DND-41 (cell line): ENCODE data around the gene PSTPIP1.

Experiments
- ATAC-seq: fragments of 200-7000 bp; cut with Tn5 transposase; 3 replicates; pipeline ENCODE4 v1.9.1; 2021; ENCODE audit warnings: low read depth; ENCODE audit not compliant: insufficient read depth
- DNase-seq: peaks from one replicate; pipeline ENCODE4 v3.0.0-alpha.2; 2020
- H2AFZ ChIP-seq: 2 replicates; pipeline ENCODE4 v1.6.0; 2012; ENCODE audit warnings: low read depth, low read length
- H3K27ac ChIP-seq: 2 replicates; pipeline ENCODE4 v1.5.1; 2012; ENCODE audit warnings: low read length, inconsistent platforms
- H3K27me3 ChIP-seq: fragments of 200-600 bp; sonication (generic); 2 replicates; pipeline ENCODE4 v1.6.0; 2012; ENCODE audit warnings: low read length, mild to moderate bottlenecking, inconsistent platforms; ENCODE audit not compliant: insufficient read depth, poor library complexity
- H3K36me3 ChIP-seq: 2 replicates; pipeline ENCODE4 v1.5.1; 2012; ENCODE audit warnings: low read length, inconsistent platforms; ENCODE audit not compliant: insufficient read depth
- H3K4me1 ChIP-seq: 2 replicates; pipeline ENCODE4 v1.5.1; 2012; ENCODE audit warnings: mild to moderate bottlenecking, low read length; ENCODE audit not compliant: insufficient read depth
- H3K4me2 ChIP-seq: 2 replicates; pipeline ENCODE4 v1.6.0; 2012; ENCODE audit warnings: mild to moderate bottlenecking, moderate library complexity, low read length, inconsistent platforms; ENCODE audit not compliant: insufficient read depth
- H3K4me3 ChIP-seq, 2 experiments: fragments of 200-600 bp in 1 of 2; shearing (Covaris generic) in 1 of 2; 2 replicates each; pipeline ENCODE4 v1.5.1; 2012 to 2016; ENCODE audit warnings: inconsistent platforms in 2 of 2, low read length in 2 of 2, mild to moderate bottlenecking in 2 of 2, low read depth in 1 of 2, moderate library complexity in 1 of 2
- H3K79me2 ChIP-seq: 2 replicates; pipeline ENCODE4 v1.6.0; 2012; ENCODE audit warnings: low read length, inconsistent platforms; ENCODE audit not compliant: insufficient read depth
- H3K9ac ChIP-seq: 2 replicates; pipeline ENCODE4 v1.6.0; 2012; ENCODE audit warnings: low read depth, mild to moderate bottlenecking, inconsistent platforms, low read length, moderate library complexity
- H3K9me3 ChIP-seq: 2 replicates; pipeline ENCODE4 v1.5.1; 2012; ENCODE audit warnings: low read length, moderate library complexity, mild to moderate bottlenecking, inconsistent platforms; ENCODE audit not compliant: insufficient read depth, severe bottlenecking
- H4K20me1 ChIP-seq: 2 replicates; pipeline ENCODE4 v1.6.0; 2012; ENCODE audit warnings: low read length; ENCODE audit not compliant: insufficient read depth
- EZH2 ChIP-seq: IDR thresholded peaks from 3 replicates; pipeline ENCODE4 v1.6.1; 2012; ENCODE audit warnings: borderline replicate concordance, low read depth, mild to moderate bottlenecking, moderate library complexity, low read length, inconsistent platforms; ENCODE audit not compliant: severe bottlenecking
- TF ChIP-seq, protein P1 (sequence below): IDR thresholded peaks from 2 replicates; pipeline ENCODE4 v1.5.1; 2012; ENCODE audit warnings: borderline replicate concordance, low read length, moderate library complexity, mild to moderate bottlenecking; ENCODE audit not compliant: poor library complexity, severe bottlenecking; ENCODE audit errors: extremely low read depth

PSTPIP1 gene

DNA sequence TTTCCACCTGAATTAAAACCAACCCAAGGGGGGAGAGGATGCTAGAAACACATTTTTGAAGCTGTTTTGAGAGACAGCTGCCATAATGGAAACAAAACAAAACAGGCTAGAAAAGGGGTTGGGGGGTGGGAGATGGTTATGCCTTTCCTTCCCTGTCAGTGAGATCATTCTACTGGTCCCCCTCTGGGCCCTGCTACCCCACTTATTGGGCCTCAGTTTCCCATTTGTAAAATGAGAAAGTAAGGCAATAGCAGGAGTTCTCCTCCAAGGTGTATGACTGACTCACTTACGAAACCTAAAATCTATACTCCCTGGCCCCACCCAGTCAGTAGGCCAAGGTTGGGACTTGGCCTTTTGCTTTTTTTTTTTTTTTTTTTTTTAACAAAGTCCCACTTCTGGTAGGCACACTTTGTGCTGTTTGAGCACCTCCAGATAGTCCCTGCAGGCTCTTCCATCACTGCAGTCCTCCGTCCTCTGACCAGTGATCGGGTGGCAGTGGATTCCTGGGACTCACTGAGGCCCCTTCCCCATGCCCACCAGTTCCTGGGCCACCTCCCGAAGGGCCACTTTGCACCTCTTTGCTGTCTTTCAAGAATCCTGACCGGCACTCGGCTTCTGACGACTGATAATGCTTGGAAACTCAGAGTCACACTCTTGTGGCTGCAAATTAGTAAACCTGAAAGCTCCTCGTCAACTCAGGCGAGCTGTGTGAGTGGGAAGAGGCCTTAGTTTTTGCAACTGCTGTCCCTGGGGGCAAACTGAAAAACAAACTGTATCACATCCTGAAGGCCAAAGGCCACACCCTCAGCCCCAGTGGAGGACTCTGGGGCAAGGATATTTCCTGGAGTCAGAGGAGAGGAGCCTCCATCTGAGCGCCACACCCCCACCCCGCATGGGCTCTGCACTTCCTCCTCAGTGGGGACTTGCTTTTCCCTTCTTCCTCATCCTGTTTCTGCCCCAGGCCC lies 6.7 kb upstream of the PSTPIP1 start:
- no peak overlapping the region for H3K4me2 ChIP-seq
- no peak overlapping the region for H3K9ac ChIP-seq
- DNase-seq = no peak

DNA sequence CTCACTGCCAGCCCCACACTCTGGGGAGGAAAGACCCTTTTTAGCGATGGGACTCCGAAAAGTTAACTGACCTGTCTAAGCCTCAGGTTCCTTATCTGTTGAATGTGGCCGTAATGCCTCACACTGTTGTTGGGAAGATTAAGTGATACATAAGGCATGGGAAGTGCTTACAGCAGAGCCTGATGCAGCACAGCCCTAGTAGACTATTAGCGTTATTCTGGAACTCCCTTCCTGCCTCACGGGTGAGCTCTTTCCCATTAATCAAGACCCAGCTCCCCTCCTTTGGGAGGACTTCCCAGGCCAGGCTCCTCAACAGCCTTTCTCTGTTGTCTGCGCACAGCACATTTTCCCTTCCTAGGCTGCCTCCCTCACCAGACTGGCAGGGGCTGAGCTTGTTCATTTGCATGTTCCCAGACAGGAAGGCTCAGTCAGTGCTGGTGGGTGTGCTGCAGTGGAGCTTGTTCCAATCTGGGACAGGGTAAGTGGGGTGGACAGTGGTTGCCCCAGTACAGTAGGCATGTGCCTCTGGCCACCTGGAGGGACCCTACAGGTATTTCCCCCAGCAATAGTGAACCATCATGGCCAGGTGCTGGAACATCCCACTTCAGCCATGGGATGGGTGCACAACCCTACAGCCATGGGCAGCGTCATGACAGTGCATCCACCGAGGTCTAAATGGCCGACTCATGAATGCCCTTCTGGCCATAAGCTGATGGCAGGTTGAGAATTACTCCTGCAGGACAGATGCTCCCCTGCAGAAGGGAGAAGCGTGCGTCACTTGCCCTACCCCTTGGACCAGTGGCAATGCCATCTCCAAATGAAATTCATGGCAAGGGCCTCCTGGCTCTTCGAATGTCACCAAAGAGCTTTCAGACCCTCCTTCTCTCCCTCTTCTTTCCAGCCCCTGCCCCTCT lies 5.8 kb upstream of the PSTPIP1 start:
- no peak overlapping the region for H3K4me3 ChIP-seq
- no peak overlapping the region for H3K4me2 ChIP-seq
- H3K27me3 ChIP-seq = no peaks in the 10 kb centered on the region
- no peak overlapping the region for H3K9ac ChIP-seq
- no peaks in the 10 kb centered on the region for H4K20me1 ChIP-seq
- no peak for TF ChIP-seq EZH2
- TF ChIP-seq, protein P1, sequence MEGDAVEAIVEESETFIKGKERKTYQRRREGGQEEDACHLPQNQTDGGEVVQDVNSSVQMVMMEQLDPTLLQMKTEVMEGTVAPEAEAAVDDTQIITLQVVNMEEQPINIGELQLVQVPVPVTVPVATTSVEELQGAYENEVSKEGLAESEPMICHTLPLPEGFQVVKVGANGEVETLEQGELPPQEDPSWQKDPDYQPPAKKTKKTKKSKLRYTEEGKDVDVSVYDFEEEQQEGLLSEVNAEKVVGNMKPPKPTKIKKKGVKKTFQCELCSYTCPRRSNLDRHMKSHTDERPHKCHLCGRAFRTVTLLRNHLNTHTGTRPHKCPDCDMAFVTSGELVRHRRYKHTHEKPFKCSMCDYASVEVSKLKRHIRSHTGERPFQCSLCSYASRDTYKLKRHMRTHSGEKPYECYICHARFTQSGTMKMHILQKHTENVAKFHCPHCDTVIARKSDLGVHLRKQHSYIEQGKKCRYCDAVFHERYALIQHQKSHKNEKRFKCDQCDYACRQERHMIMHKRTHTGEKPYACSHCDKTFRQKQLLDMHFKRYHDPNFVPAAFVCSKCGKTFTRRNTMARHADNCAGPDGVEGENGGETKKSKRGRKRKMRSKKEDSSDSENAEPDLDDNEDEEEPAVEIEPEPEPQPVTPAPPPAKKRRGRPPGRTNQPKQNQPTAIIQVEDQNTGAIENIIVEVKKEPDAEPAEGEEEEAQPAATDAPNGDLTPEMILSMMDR = no peak
- ATAC-seq = no peak
- H3K79me2 ChIP-seq = no peaks in the 10 kb centered on the region
- no peak overlapping the region for H3K27ac ChIP-seq
- no peaks in the 10 kb centered on the region for H3K9me3 ChIP-seq
- no peak for DNase-seq
- no peaks in the 10 kb centered on the region for H3K36me3 ChIP-seq
- H2AFZ ChIP-seq = no peak overlapping the region
- no peaks in the 10 kb centered on the region for H3K4me1 ChIP-seq

More for the DNA sequence above, 6.7 kb upstream of the PSTPIP1 start:
- Histone ChIP-seq H2AFZ (no peak overlapping the region), H3K9me3 (no peaks in the 10 kb centered on the region), H3K27me3 (no peaks in the 10 kb centered on the region), H4K20me1 (no peaks in the 10 kb centered on the region), H3K4me3 (no peak overlapping the region), H3K79me2 (no peaks in the 10 kb centered on the region), H3K27ac (no peak overlapping the region), H3K4me1 (no peaks in the 10 kb centered on the region), H3K36me3 (no peaks in the 10 kb centered on the region)
- no peak for ATAC-seq
- TF ChIP-seq, protein P1 = no peak
- TF ChIP-seq EZH2 = no peak

DNA sequence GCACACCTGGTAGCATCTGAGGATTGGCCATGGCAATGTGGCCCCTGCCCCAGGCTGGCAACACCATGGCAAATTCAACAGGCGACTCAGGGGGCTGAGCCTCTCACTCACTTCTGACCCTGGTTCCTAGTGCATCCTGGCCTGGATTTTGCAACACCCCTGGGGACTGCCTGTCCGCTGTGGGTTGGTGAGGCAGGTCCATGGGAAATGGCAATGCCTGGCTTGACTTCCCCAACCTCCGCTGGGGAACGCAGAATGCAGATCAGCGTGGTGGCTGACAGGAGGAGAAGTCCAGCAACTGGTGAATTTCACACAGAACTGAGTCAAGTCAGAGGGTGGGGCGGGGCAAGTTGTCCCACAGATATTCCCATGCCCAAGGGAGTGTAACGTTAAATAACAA lies 3.9 kb upstream of the PSTPIP1 start:
- no peaks in the 10 kb centered on the region for H3K79me2 ChIP-seq
- no peak for TF ChIP-seq EZH2
- TF ChIP-seq, protein P1 = no peak
- no peak overlapping the region for H3K4me3 ChIP-seq
- peaks cover 13% of the 10 kb centered on the region; the same call in 1 of the 2 replicates for H3K4me1 ChIP-seq
- no peaks in the 10 kb centered on the region for H4K20me1 ChIP-seq
- H3K36me3 ChIP-seq = no peaks in the 10 kb centered on the region
- no peak overlapping the region for H3K27ac ChIP-seq
- ATAC-seq (no peak), DNase-seq (no peak)
- no peak overlapping the region for H3K9ac ChIP-seq
- no peaks in the 10 kb centered on the region for H3K27me3 ChIP-seq
- no peak overlapping the region for H2AFZ ChIP-seq
- H3K9me3 ChIP-seq = no peaks in the 10 kb centered on the region
- H3K4me2 ChIP-seq = no peak overlapping the region
